GM23338 (cell line): Measurements from ENCODE around the gene SLAMF8. TPM values are rescaled to one million over a fixed set of nuclear protein-coding genes. Genes with fewer than 3 reads are reported as not detected.

Experiments
- ATAC-seq: fragments of 200-7000 bp; cut with Tn5 transposase; 3 replicates; pipeline ENCODE4 v1.9.1; 2020
- DNase-seq: peaks from one replicate; pipeline ENCODE4 v3.0.0-alpha.2; 2015; ENCODE audit warnings: low spot score
- H2AFZ ChIP-seq: fragments of 200-600 bp; sonication (generic); 2 replicates; pipeline ENCODE4 v1.8.0; 2016; ENCODE audit warnings: antibody characterized with exemption, mild to moderate bottlenecking, moderate library complexity
- H3F3A ChIP-seq: fragments of 200-600 bp; sonication (generic); replicated peaks from 2 replicates; pipeline ENCODE4 v1.8.0; 2017; ENCODE audit warnings: antibody characterized with exemption, mixed run types, low read depth
- H3K27ac ChIP-seq: fragments of 200-600 bp; sonication (generic); 2 replicates; pipeline ENCODE4 v1.6.1; 2016; ENCODE audit warnings: low read depth
- H3K27me3 ChIP-seq: fragments of 200-600 bp; sonication (generic); 2 replicates; pipeline ENCODE4 v1.8.0; 2016; ENCODE audit warnings: mild to moderate bottlenecking, mixed run types, moderate library complexity; ENCODE audit not compliant: insufficient read depth
- H3K36me3 ChIP-seq: fragments of 200-600 bp; sonication (generic); 2 replicates; pipeline ENCODE4 v1.8.0; 2016; ENCODE audit warnings: mild to moderate bottlenecking; ENCODE audit not compliant: insufficient read depth
- H3K4me1 ChIP-seq: fragments of 200-600 bp; sonication (generic); 2 replicates; pipeline ENCODE4 v1.8.0; 2016; ENCODE audit warnings: mild to moderate bottlenecking, moderate library complexity; ENCODE audit not compliant: insufficient read depth
- H3K4me2 ChIP-seq: fragments of 200-600 bp; sonication (generic); 2 replicates; pipeline ENCODE4 v1.7.1; 2017; ENCODE audit warnings: mixed run types
- H3K4me3 ChIP-seq: fragments of 200-600 bp; sonication (generic); 2 replicates; pipeline ENCODE4 v1.6.1; 2016; ENCODE audit warnings: mixed run types
- H3K79me2 ChIP-seq: fragments of 200-600 bp; sonication (generic); replicated peaks from 2 replicates; pipeline ENCODE4 v1.8.0; 2017; ENCODE audit warnings: mild to moderate bottlenecking; ENCODE audit not compliant: insufficient read depth
- H3K9me2 ChIP-seq: fragments of 200-600 bp; sonication (generic); 2 replicates; pipeline ENCODE4 v1.8.0; 2017; ENCODE audit not compliant: insufficient read depth
- H4K20me1 ChIP-seq: fragments of 200-600 bp; sonication (generic); replicated peaks from 2 replicates; pipeline ENCODE4 v1.8.0; 2017; ENCODE audit warnings: mild to moderate bottlenecking; ENCODE audit not compliant: insufficient read depth
- H3K27ac Mint-ChIP-seq: 2 replicates; pipeline ENCODE4 v1.8.0; 2020; ENCODE audit warnings: inconsistent platforms, mild to moderate bottlenecking, moderate library complexity, mixed read lengths
- H3K27me3 Mint-ChIP-seq: 3 replicates; pipeline ENCODE4 v1.8.0; 2022; ENCODE audit warnings: low read depth, mild to moderate bottlenecking, moderate library complexity, mixed read lengths, inconsistent platforms; ENCODE audit not compliant: insufficient read depth, poor library complexity
- H3K36me3 Mint-ChIP-seq: 3 replicates; pipeline ENCODE4 v1.8.0; 2021; ENCODE audit warnings: low read depth, mild to moderate bottlenecking, inconsistent platforms, moderate library complexity, mixed read lengths
- H3K4me1 Mint-ChIP-seq: 3 replicates; pipeline ENCODE4 v1.8.0; 2020; ENCODE audit warnings: mild to moderate bottlenecking, inconsistent platforms, mixed read lengths
- H3K4me3 Mint-ChIP-seq: 3 replicates; pipeline ENCODE4 v1.8.0; 2021; ENCODE audit warnings: moderate library complexity, mild to moderate bottlenecking, inconsistent platforms, mixed read lengths
- H3K9me3 Mint-ChIP-seq: 3 replicates; pipeline ENCODE4 v1.8.0; 2020; ENCODE audit warnings: moderate library complexity, mild to moderate bottlenecking, inconsistent platforms, mixed read lengths
- CREB1 ChIP-seq: fragments of 250-450 bp; sonication (Bioruptor Pico); IDR thresholded peaks from 2 replicates; pipeline ENCODE4 v1.5.0; 2020; ENCODE audit warnings: low read depth, mild to moderate bottlenecking, moderate library complexity
- CTCF ChIP-seq, 2 experiments: fragments of 200-600 bp in 1 of 2; sonication (generic) in 1 of 2; conservative IDR thresholded peaks; 2 replicates each; pipeline versions ENCODE4 v1.5.1 to v1.6.1; 2016 to 2017; ENCODE audit warnings: antibody characterized with exemption in 2 of 2, low read depth in 2 of 2, mild to moderate bottlenecking in 2 of 2, moderate library complexity in 1 of 2
- EZH2phosphoT487 ChIP-seq: fragments of 200-600 bp; sonication (generic); IDR thresholded peaks from one replicate; pipeline ENCODE4 v1.8.1; 2018; ENCODE audit warnings: antibody characterized with exemption; ENCODE audit not compliant: unreplicated experiment
- JUNB ChIP-seq: IDR thresholded peaks from one replicate; pipeline ENCODE4 v1.6.1; 2016; ENCODE audit warnings: antibody characterized with exemption; ENCODE audit not compliant: unreplicated experiment
- POLR2AphosphoS5 ChIP-seq: IDR thresholded peaks from 2 replicates; pipeline ENCODE4 v1.6.1; 2016; ENCODE audit warnings: antibody characterized with exemption, low read depth
- REST ChIP-seq: IDR thresholded peaks from one replicate; pipeline ENCODE4 v1.6.1; 2018; ENCODE audit warnings: antibody characterized with exemption; ENCODE audit not compliant: unreplicated experiment
- STAT1 ChIP-seq: IDR thresholded peaks from one replicate; pipeline ENCODE4 v1.6.1; 2016; ENCODE audit warnings: antibody characterized with exemption; ENCODE audit not compliant: unreplicated experiment
- ZNF114 ChIP-seq: fragments of 250-450 bp; sonication (Bioruptor Pico); IDR thresholded peaks from 2 replicates; pipeline ENCODE4 v1.5.0; 2020; ENCODE audit warnings: mild to moderate bottlenecking, moderate library complexity
- ZNF331 ChIP-seq: fragments of 250-450 bp; sonication (Bioruptor Pico); IDR thresholded peaks from 2 replicates; pipeline ENCODE4 v1.5.0; 2020; ENCODE audit warnings: low read depth, mild to moderate bottlenecking, moderate library complexity
- ZNF462 ChIP-seq: fragments of 250-450 bp; sonication (Bioruptor Pico); IDR thresholded peaks from 2 replicates; pipeline ENCODE4 v1.5.0; 2020; ENCODE audit warnings: mild to moderate bottlenecking, moderate library complexity
- polyA plus RNA-seq: library from polyadenylated mRNA; unstranded; fragments of >200 nt; fragmentation: Nextera tagmentation; extraction: Ambion mirVana; gene quantifications from 2 replicates; pipeline ENCODE4 v1.2.1, GENCODE V29; 2016
- total RNA-seq: library from RNA; depleted of rRNA; stranded (reverse); fragments of >200 nt; shearing (Covaris generic); gene quantifications from 2 replicates; pipeline ENCODE4 v1.2.3, GENCODE V29; 2014

The SLAMF8 gene
- total and polyA plus RNA-seq, 2 experiments from 2014 or later: not detected

- no peak for TF ChIP-seq ZNF462
Observed at GRCh38 chr1:159869173-159869572, 42.5 kb downstream of the SLAMF8 start (continued).

GRCh38 chr1:159869607-159870006 lies 42.9 kb downstream of the SLAMF8 start:
- Histone ChIP-seq H3K4me3 (no peak overlapping the region), H3K4me1 (no peaks in the 10 kb centered on the region), H3K9me2 (no peaks in the 10 kb centered on the region; the same call in 1 of the 2 replicates), H3K27me3 (no peaks in the 10 kb centered on the region), H2AFZ (no peak overlapping the region), H4K20me1 (no peaks in the 10 kb centered on the region), H3F3A (no peaks in the 10 kb centered on the region), H3K79me2 (no peaks in the 10 kb centered on the region), H3K27ac (no peak overlapping the region), H3K4me2 (no peak overlapping the region), H3K36me3 (no peaks in the 10 kb centered on the region; the same call in 1 of the 2 replicates)
- ATAC-seq (no peak), DNase-seq (no peak)
- no peaks in the 10 kb centered on the region for H3K9me3 Mint-ChIP-seq
- H3K27me3 Mint-ChIP-seq: peaks cover 5% of the 10 kb centered on the region
- no peak overlapping the region for H3K27ac Mint-ChIP-seq
- no peaks in the 10 kb centered on the region for H3K36me3 Mint-ChIP-seq
- peaks cover 7% of the 10 kb centered on the region for H3K4me1 Mint-ChIP-seq
- H3K4me3 Mint-ChIP-seq: no peak overlapping the region
- TF ChIP-seq ZNF114 (CRISPR knock-in tag) (no peak), POLR2AphosphoS5 (no peak), REST (no peak), EZH2phosphoT487 (no peak), STAT1 (no peak), CREB1 (CRISPR knock-in tag) (no peak), ZNF331 (CRISPR knock-in tag) (no peak), JUNB (no peak), CTCF (conservative IDR thresholded peaks at IDR 0.05; ENCODE audit: low read depth in 2 of 2) (no peak)
